Stimulated activated naive B cell treated with anti-CD40 and anti-IgM and Interleukin-4, amounts not matched to agents 10 μg/mL and 1 μg/mL and 100 μg/mL, for 72 hours (primary cell): Measurements from ENCODE around the gene CNKSR3.
A peak's percentile ranks its signal among the peaks of the same experiment; 100 is the strongest.
"Not testable (repeated sequence)": the region's sequence is repeated elsewhere in the genome, so short reads cannot be mapped to it uniquely, and the experiment has no call there.

Source experiments
- ATAC-seq, 2 donors: fragments of 150-1000 bp; cut with Tn5 transposase; replicated peaks; 2 replicates each; pipeline ENCODE4 v1.10.0; 2021; ENCODE audit warnings: moderate library complexity in 1 of 2
- DNase-seq: peaks from one replicate; pipeline ENCODE4 v3.0.0; 2021
- H3K27ac Mint-ChIP-seq: one replicate; pipeline ENCODE4 v1.8.0; 2022; ENCODE audit warnings: mild to moderate bottlenecking, mixed read lengths
- H3K27me3 Mint-ChIP-seq, 2 donors: one replicate each; pipeline ENCODE4 v1.8.0; 2022; ENCODE audit warnings: mixed read lengths in 2 of 2
- H3K36me3 Mint-ChIP-seq, 2 donors: one replicate each; pipeline ENCODE4 v1.8.0; 2022; ENCODE audit warnings: mixed read lengths in 2 of 2, mild to moderate bottlenecking in 1 of 2
- H3K4me1 Mint-ChIP-seq, 2 donors: one replicate each; pipeline ENCODE4 v1.8.0; 2022; ENCODE audit warnings: mixed read lengths in 2 of 2, mild to moderate bottlenecking in 1 of 2
- H3K4me3 Mint-ChIP-seq, 2 donors: one replicate each; pipeline ENCODE4 v1.8.0; 2022; ENCODE audit warnings: mild to moderate bottlenecking in 2 of 2, mixed read lengths in 2 of 2, moderate library complexity in 1 of 2
- H3K9me3 Mint-ChIP-seq, 2 donors: one replicate each; pipeline ENCODE4 v1.8.0; 2022; ENCODE audit warnings: mixed read lengths in 2 of 2, mild to moderate bottlenecking in 1 of 2

The CNKSR3 gene

DNA sequence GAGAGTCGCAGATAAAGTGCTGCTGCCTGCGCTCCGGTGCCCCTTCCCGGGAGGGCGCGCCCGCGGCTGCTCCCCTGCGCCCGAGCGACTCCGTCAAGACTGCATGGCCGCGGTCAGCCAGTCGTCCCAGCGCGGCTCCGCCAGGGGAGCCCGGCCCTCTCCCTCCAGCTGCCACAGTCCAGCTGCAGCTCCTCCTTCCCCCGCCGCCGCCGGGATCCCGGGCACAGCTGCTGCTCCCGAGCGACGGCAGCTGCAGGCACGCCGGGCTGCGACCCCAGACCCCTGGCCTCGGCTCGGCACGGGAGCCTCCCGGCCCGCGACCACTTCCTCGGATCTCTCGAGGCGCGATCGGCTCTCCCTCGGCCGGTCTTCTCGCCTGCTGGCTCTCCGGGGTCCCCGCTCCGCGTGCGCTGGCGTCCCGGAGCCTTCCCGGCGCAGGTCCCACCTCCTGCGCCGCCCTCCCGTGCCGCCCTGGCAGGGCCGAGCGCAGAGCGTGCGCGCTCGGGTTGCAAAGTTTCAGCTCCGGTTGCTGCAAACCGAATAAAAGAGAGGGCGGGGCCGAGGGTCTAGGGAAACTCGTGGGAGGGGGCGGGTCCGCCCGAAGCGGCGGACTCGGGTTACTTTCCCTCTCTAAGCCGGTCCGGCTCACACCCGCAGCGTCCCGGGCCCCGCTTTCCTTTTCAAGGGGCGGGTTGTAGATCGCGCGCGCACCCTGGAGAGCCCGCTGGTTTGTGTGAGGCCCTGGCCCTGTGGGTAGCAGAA is at the start of gene CNKSR3:
Gene CNKSR3 (minus strand): TSS at position 542 of the 762 bp plus-strand sequence. CDS start 571 bp downstream, outside the sequence.
- Mint-ChIP-seq H3K4me1 (peaks cover 7 to 26% of the 10 kb centered on the region in 2 donors), H3K27me3 (peaks cover 56 to 71% of the 10 kb centered on the region in 2 donors), H3K27ac (no peak within 1 kb of the TSS), H3K4me3 (peak within 1 kb of the TSS; percentile 75 to 85), H3K36me3 (no peaks in the 10 kb centered on the region), H3K9me3 (peaks cover 0 to 2% of the 10 kb centered on the region in 2 donors)
- peak; percentile 8 for DNase-seq
- ATAC-seq, result peak; percentile 78 to 79

DNA sequence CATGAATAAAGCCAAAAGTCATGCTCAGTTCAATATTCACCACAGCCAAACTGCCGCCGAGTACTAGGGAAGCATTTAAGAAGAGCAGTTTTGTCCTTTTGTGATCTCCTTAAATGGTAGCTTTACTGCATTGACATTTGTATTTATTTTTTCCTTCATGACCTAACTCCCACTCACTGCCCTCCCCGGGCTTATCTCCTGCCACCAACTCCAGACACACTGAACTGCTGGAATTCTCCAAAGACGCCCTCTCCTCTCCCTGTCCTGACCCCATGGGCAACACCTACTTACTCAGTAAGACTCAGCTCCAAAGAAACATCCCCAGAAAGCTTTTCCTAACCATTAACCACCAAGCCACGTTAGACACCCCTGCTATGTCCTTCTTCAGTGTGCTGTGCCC is 48.5 kb upstream of the CNKSR3 start:
- ATAC-seq (no peak), DNase-seq (no peak)
- Mint-ChIP-seq H3K36me3 (no peaks in the 10 kb centered on the region), H3K27me3 (peaks cover 10 to 12% of the 10 kb centered on the region in 2 donors), H3K4me1 (no peaks in the 10 kb centered on the region), H3K4me3 (no peak overlapping the region), H3K27ac (no peak overlapping the region), H3K9me3 (peaks cover 0 to 2% of the 10 kb centered on the region in 2 donors)

DNA sequence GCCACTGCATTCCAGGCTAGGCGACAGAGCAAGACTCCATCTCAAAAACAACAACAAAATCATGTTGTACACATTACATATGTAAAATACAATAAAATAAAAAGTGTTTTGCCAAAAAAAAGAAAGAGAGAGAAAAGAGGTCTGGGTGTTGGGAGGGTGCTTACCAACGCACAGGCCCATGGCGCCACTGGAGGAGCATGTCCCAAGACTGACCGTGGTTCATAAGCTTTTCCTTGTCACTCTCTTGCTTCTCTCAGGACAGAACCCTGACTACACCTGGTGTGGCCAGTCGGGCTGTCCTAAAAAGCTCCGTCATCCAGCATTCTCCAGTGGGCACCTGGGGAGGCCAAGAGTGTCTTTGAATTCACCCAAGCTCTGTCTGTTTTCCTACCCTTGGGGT is 48.0 kb upstream of the CNKSR3 start:
- ATAC-seq, result no peak
- DNase-seq, result no peak
- no peak overlapping the region for H3K4me3 Mint-ChIP-seq
- no peaks in the 10 kb centered on the region for H3K4me1 Mint-ChIP-seq
- no peaks in the 10 kb centered on the region for H3K36me3 Mint-ChIP-seq
- no peak overlapping the region for H3K27ac Mint-ChIP-seq
- peaks cover 10 to 12% of the 10 kb centered on the region in 2 donors for H3K27me3 Mint-ChIP-seq
- H3K9me3 Mint-ChIP-seq, result peaks cover 0 to 2% of the 10 kb centered on the region in 2 donors

DNA sequence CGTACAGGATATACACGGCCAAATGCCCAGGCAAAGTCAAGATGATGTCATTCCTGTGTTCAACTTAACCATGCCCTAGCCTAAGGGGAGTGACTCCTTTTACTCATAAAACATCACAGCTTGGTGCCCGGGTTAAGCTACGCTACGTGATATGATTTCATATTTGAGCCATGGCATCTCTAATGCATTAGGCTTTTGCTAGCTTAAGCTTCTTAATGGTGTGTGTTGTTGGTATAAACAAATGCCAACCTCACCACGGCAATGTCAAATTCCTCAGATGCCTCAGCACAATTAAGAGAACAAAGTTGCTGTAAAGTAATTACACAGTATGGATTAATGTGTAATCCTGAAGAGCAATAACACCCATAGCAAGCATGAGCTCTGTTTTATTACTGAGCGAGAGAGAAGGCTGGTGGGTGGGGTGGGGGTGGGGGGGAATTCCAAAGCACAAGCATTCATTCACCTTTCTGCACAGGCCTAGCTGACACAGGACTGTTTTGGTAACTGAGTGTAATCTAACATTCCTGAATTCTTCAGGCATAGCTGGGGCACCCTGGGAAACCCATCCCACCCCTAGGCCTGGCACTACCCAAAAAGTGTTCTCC is 44.7 kb upstream of the CNKSR3 start:
- H3K36me3 Mint-ChIP-seq, result no peaks in the 10 kb centered on the region
- no peak overlapping the region for H3K27ac Mint-ChIP-seq
- no peak overlapping the region for H3K4me3 Mint-ChIP-seq
- H3K9me3 Mint-ChIP-seq, result peaks cover 0 to 2% of the 10 kb centered on the region in 2 donors
- peaks cover 5 to 8% of the 10 kb centered on the region in 2 donors for H3K27me3 Mint-ChIP-seq
- DNase-seq (no peak), ATAC-seq (no peak)
- no peaks in the 10 kb centered on the region for H3K4me1 Mint-ChIP-seq

DNA sequence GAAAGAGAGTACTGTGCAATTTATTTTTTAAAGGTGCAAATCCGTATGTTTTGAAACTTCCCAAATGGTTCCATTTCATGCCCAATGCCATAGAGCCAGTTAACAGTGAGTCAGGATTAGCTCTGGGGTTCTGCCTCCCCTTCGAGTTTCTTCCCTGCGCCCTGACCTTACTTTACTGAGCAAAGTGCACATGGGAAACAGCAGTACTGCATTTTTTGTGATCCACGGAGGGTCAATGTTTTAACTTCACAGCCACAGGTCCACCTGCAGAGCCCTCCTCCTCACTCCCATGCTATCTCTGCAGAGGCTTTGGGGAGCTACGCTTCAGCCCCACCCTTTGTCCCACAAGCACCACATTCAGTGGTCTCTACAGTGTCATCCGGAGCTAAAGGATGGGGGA is 44.0 kb upstream of the CNKSR3 start:
- DNase-seq (no peak), ATAC-seq (no peak)
- Mint-ChIP-seq H3K27me3 (peaks cover 4 to 7% of the 10 kb centered on the region in 2 donors), H3K36me3 (no peaks in the 10 kb centered on the region), H3K9me3 (peaks cover 0 to 2% of the 10 kb centered on the region in 2 donors), H3K4me3 (no peak overlapping the region), H3K27ac (no peak overlapping the region), H3K4me1 (no peaks in the 10 kb centered on the region)

DNA sequence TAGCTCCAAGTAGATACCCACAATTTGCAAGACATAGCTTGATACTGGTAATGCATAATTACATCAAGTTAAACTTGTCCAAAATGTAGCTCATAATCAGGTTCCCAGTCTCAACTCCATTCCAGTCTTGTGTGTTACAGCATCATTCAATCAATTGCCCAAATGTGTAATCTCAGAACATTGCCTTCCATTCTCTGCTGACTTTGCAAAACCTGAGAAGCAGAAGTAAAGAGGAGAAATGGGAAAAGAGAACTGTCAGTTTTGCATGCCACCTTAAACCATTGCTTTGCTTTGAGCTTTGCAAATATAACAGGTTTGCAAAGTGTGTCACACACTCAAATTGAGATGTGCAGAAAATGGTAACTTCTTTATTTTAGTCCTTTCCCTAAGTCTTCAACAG is 40.3 kb upstream of the CNKSR3 start:
- Mint-ChIP-seq H3K27ac (no peak overlapping the region), H3K27me3 (peaks cover 4 to 7% of the 10 kb centered on the region in 2 donors), H3K4me3 (no peak overlapping the region), H3K4me1 (no peaks in the 10 kb centered on the region), H3K9me3 (no peaks in the 10 kb centered on the region), H3K36me3 (no peaks in the 10 kb centered on the region)
- ATAC-seq, result no peak
- no peak for DNase-seq

DNA sequence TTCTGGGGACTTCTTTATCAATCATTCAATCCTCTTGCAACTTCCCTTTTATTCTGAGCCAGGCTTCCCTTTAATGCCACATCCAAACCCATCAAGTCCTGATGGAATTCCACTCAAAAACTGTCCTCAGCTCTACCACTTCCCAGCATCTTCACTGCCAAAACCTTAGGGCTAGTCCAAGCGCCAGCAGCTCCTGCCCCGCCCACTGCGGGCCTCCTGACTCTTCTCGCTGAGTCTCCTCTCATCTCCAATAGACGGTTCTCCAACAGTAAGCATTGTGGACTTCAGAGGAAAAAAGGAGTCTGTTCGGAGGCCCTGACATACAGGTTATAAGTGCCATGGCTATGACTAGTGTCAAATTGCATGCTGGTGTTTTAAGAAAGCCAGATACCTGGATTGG is 38.7 kb upstream of the CNKSR3 start:
- H3K9me3 Mint-ChIP-seq, result no peaks in the 10 kb centered on the region
- H3K27me3 Mint-ChIP-seq, result peaks cover 4 to 7% of the 10 kb centered on the region in 2 donors

DNA sequence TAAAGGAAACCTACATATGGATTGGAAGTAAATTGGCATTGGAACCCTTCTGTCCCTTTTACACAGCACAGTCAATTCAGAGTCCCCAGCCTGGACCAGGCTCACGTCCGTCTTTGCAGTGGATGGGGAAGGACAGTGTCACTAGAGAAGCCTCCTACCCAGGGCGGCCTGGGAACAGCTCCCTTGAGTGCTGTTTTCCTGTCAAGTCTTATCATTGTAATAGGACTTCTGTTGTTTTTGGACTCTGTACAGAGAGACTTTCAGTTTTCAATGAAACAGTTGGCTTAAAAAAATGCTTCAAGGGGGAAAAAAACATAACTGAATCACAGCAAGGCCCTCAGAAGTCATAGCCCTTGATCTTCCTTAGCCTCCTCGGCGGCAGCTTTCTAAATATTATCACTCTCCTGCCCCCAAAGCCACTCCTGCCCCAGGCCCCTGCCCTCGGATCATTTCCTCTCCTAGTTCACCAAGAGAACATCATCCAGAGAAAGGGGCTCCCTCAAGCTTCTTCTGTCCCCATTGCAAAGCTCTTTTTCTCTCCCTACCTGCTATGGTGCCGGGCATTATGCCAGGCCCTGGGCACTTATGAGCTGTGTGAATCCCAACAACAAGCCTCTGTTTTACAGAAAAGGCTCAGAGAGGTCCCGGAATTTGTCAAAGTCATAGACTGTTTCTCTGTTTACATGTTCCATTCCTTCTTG is 37.8 kb upstream of the CNKSR3 start:
- DNase-seq (no peak), ATAC-seq (no peak)
- Mint-ChIP-seq H3K4me3 (no peak overlapping the region), H3K4me1 (no peaks in the 10 kb centered on the region), H3K27ac (no peak overlapping the region), H3K9me3 (no peaks in the 10 kb centered on the region), H3K27me3 (peaks cover 4 to 7% of the 10 kb centered on the region in 2 donors), H3K36me3 (no peaks in the 10 kb centered on the region)

More for the DNA sequence above, 38.7 kb upstream of the CNKSR3 start:
- Mint-ChIP-seq H3K4me3 (no peak overlapping the region), H3K36me3 (no peaks in the 10 kb centered on the region), H3K27ac (no peak overlapping the region), H3K4me1 (no peaks in the 10 kb centered on the region)
- DNase-seq (no peak), ATAC-seq (no peak)

DNA sequence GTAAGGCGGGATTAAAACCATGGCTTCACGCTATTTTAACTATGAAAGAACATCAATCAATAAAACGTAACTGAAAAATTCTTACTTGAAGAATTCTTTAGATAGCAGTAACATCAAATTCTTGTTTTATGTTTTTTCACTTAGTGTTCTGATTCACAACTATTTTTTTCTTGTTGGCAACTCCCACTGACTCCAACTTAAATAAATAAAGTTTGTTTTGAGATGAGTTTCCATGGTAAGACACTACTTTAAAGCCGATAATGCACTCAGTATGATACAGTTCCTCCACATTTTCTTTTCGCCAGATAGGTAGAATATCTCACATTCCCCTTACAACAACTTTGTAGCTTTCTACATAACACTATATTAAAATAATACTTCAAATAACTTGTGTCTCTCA is 33.1 kb upstream of the CNKSR3 start:
- no peak overlapping the region for H3K4me3 Mint-ChIP-seq
- H3K9me3 Mint-ChIP-seq, result no peaks in the 10 kb centered on the region
- no peak overlapping the region for H3K27ac Mint-ChIP-seq
- H3K27me3 Mint-ChIP-seq, result no peaks in the 10 kb centered on the region
- no peaks in the 10 kb centered on the region for H3K4me1 Mint-ChIP-seq
- DNase-seq, result no peak
- ATAC-seq, result no peak
- H3K36me3 Mint-ChIP-seq, result no peaks in the 10 kb centered on the region

DNA sequence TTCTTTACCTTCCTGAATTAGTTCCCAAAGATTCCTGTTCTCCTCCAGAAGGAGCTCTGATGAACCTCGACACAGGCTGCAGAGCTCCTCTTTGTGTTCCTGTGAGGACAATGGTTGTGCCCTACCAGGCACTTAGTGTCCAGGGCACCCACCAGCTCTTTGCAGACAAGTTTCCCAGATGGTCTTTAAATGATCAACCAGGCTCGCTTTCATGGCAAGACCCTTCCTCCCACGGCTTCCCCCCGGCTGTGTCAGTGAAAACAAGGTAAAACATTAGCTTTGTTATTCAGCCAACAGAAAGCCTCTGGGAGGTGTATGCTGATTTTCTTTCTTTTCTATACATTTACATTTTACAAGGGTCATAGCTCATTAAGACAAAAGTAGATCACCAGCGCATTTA is 32.3 kb upstream of the CNKSR3 start:
- no peak for DNase-seq

DNA sequence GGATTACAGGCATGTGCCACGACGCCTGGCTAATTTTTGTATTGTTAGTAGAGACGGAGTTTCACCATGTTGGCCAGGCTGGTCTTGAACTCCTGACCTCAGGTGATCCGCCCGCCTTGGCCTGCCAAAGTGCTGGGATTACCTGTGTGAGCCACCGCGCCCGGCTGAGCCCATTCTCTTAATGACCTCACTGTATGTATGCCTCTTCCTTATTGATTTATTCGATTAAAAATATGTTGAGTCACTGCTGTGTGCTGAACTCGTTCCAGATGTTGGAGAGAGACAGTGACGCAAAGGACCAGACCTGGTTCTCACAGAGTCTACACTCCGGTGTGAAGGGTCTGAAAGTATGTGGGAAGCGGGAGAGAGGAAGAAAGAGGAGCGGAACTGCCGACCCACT is 31.4 kb upstream of the CNKSR3 start:
- H3K36me3 Mint-ChIP-seq, ATAC-seq, H3K27me3 Mint-ChIP-seq, H3K27ac Mint-ChIP-seq, H3K4me1 Mint-ChIP-seq, H3K4me3 Mint-ChIP-seq, DNase-seq, H3K9me3 Mint-ChIP-seq: not testable (repeated sequence)

More for the DNA sequence above, 32.3 kb upstream of the CNKSR3 start:
- H3K27ac Mint-ChIP-seq, result no peak overlapping the region
- H3K36me3 Mint-ChIP-seq, result no peaks in the 10 kb centered on the region
- H3K9me3 Mint-ChIP-seq, result no peaks in the 10 kb centered on the region
- ATAC-seq, result no peak
- no peaks in the 10 kb centered on the region for H3K4me1 Mint-ChIP-seq
- no peak overlapping the region for H3K4me3 Mint-ChIP-seq
- no peaks in the 10 kb centered on the region for H3K27me3 Mint-ChIP-seq

DNA sequence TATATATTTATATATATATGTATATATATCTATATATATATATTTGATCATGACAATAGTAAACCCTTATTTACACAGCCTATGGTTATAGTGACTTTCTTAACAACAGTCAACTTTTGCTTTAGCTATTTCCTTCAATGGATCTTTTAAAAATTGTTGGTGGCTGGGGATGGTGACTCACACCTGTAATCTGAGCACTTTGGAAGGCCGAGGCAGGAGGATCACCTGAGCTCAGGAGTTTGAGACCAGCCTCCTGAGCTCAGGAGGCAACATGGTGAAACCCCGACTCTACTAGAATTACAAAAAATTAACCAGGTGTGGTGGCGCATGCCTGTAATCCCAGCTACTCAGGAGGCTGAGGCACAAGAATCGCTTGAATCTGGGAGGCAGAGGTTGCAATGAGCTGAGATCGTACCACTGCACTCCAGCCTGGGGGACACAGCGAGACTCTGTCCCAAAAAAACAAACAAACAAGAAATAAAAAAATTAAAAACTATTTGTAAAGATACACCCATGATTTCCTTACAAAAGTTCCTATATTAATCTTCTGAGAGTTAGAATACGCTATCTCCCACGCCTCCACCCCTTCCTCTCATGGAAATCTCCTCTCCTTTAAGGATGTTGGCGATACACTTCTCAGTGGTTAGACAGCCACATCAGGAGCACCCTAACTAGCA is 29.2 kb upstream of the CNKSR3 start:
- Mint-ChIP-seq H3K4me1 (no peaks in the 10 kb centered on the region), H3K9me3 (no peaks in the 10 kb centered on the region), H3K27ac (no peak overlapping the region), H3K27me3 (peaks cover 0 to 4% of the 10 kb centered on the region in 2 donors), H3K4me3 (no peak overlapping the region), H3K36me3 (no peaks in the 10 kb centered on the region)
- DNase-seq (no peak), ATAC-seq (no peak)

DNA sequence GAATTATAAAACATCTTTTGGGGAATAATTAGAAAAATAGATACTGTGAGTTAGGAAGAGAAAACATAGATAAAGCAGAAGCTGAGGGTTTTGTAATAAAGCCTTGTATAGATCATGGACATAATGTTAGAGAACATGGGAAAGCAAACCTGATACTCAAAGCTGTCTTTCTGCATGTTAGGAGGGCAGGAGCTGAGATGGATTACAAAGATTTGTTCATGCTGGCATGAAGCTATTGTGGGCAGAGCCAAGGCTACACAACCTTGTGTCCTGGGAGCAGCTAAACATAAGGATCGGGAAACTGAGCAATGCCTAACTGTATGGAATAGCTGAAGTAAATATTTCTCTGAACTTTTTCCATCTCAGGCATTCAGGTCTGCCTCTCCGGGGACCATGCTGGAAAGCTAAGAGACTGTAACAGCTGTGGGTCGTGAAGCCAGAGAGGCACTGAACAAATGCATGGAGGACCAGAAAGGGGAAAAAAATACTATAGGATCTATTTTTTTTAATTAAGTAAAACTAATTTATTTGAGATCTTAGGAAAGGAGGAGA is 28.2 kb upstream of the CNKSR3 start:
- H3K4me1 Mint-ChIP-seq, result no peaks in the 10 kb centered on the region
- ATAC-seq (no peak), DNase-seq (no peak)
- H3K4me3 Mint-ChIP-seq, result no peak overlapping the region
- H3K36me3 Mint-ChIP-seq, result no peaks in the 10 kb centered on the region
- no peak overlapping the region for H3K27ac Mint-ChIP-seq
- peaks cover 0 to 4% of the 10 kb centered on the region in 2 donors for H3K27me3 Mint-ChIP-seq
- no peaks in the 10 kb centered on the region for H3K9me3 Mint-ChIP-seq
